NCI-H2227 (cell line): ENCODE results near the gene EXOC1L.

Experiments used
- DNase-seq: peaks from one replicate; lab custom pipeline; 2025; ENCODE audit not compliant: unreplicated experiment; lab: John Stamatoyannopoulos, UW

The EXOC1L gene

DNA sequence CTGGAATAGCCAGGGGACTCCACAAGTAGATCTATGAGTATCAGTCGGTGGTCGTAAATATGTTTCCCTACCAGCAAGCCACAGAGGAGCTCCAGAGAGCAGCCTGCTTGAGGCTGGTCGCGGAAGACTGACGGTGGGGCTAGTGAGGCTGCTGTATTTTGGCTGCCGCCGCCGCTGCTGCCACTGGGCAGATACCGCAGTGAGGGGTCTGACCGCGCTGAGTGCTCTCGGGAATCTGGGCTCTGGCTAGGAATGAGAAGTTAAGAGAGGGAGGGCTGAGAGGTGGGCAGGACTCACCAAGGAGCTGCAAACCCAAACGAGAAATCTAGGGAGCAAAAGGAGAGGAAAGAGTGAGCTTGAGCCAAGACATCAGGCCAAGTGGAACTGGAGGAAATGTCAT, at the start of gene EXOC1L:
Gene EXOC1L (plus strand): TSS at position 157 of the 400 bp plus-strand sequence. CDS start 237 bp downstream, at position 394.
- peak; percentile 25 for DNase-seq

GRCh38 chr4:55770662-55771061, 48.9 kb upstream of the EXOC1L start:
- no peak for DNase-seq

- DNase-seq: no peak
These were observed 38.2 kb upstream of the EXOC1L start for GRCh38 chr4:55781341-55781740.

GRCh38 chr4:55781812-55782211, 37.8 kb upstream of the EXOC1L start:
- no peak for DNase-seq

DNA sequence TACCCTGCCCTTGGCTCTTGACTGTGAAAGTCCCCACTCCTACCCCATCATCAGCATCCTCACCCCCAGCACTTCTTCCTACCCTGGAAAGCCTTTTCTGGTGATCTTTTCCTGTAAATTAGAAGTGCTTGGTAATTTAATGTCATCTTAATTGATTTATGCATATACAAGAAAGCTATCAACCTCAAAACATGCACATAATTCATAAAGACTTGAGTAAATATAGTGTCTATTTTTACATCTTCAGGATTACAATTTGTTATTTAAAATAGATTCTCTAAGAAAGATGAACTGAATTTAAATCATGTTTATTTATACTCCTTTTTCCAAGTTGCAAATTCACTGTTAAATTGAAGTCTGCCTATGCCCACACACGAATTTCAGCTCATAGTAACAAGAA, 36.0 kb upstream of the EXOC1L start:
- DNase-seq: no peak

GRCh38 chr4:55784747-55785146, 34.8 kb upstream of the EXOC1L start:
- no peak for DNase-seq

DNA sequence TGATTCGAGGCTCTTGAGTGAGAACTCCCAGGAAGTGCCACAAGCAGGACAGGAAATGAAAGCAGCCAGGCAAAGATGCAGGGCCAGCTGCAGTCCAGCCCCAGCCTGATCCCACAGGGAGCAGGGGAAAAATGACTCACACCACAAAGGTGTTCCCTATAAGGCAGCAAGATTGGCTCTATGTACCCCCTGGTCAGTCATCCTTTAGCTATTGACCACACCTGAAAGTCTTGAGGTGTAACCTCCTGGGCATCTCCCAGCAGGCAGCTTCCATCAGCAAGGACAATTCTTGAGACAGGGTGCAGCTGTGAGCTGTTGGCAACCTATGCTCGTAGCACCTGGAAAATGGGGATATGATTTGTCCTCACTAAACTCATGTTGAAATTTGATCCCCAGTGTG, 27.9 kb upstream of the EXOC1L start:
- DNase-seq: no peak

DNA sequence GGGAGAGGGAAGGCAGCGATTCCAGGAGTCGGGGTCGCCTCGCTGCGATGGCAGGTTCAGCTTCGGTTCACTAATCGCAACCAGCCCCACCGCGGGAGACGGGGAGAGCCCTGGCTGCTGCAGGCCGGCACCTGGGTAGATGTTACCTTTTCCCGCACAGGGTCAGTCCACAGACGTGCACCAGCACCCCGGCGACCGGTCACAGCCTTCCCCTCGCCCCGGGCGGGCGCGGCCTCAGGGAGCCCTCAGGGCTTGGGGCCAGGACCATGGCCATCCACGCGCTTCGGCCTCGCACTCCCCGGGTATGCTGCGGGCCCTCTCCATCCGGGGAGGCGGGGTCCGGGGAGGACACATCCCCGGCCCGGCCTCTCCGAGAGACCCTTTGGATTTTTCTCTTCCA, 26.1 kb upstream of the EXOC1L start:
- DNase-seq: no peak

GRCh38 chr4:55794053-55794452, 25.5 kb upstream of the EXOC1L start:
- DNase-seq: no peak

- no peak for DNase-seq
These were observed 24.2 kb upstream of the EXOC1L start for GRCh38 chr4:55795341-55795740.

DNA sequence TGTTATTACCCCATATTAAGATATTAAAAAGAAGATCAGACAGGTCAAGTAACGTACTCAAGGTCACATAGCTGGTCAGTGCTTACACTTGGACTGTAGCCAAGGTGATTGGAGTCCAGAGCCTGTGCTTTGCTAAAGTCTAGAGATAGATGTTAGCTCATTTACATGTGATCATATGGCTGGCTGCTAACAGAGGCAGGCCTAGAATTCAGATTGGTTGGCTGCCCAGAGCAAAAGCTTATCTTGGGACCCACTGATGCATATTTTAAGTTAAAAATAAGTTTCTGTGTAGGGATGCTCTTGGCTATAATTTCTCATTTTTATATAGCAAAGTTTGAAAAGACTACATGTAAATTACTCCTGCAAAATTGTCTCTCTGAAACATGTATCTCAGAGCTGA, 18.1 kb upstream of the EXOC1L start:
- DNase-seq: no peak

DNA sequence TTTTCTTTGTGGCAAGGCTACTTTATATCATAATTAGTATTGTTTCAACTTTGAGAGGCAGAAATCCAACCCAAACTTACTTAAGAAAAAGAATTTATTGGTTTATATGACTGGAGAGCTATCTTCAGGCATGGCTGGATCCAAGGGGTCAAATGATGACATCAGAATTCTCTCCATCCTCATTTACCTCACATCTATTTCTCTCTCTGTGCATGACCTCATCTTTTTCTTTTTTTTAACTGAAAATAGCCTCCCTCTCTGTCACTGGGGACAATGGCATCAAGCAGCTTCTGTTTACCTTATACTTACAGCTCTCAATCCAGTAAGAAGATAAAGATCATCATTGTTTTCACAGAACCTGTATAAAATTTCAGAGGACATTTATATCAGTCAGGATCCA, 12.0 kb upstream of the EXOC1L start:
- no peak for DNase-seq

DNA sequence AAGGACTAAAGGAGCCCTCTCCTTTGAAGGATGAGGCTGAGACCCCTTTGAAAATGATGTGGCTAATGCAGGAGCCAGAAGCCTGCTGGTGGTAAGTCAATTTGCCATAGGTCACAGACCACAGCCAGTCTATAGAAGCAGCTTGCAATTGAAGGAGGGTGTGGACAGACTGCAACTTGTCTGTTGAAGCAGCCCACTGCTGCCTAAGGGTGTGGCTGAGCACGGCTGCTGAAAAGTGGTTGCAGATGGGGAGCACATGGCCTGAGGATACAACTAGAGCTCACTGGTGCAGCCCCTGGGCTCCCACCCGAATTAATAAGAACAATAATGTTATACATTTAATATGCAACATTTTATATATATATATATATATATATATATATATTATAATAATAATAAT, 11.4 kb upstream of the EXOC1L start:
- DNase-seq: no peak

GRCh38 chr4:55808632-55809031, 11.0 kb upstream of the EXOC1L start:
- no peak for DNase-seq

DNA sequence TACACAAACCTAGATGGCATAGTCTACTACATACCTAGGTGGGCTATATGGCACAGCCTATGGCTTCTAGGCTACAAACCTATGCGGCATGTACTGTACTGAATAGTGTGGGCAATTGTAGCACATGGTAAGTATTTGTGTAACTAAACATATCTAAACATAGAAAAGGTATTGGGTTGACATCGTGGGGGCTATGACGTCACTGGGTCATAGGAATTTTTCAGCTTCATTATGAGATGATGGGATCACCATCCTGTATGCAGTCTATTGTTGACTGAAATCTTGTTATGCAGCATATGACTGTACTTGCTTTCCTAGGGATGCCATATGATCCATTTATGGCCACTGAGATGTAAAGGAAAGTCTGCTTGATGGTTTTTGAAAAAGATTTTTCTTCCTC, 1.9 kb upstream of the EXOC1L start:
- no peak for DNase-seq

GRCh38 chr4:55820279-55820678, 689 bp downstream of the EXOC1L start:
- no peak for DNase-seq

GRCh38 chr4:55822329-55822728, 2.7 kb downstream of the EXOC1L start:
- no peak for DNase-seq

DNA sequence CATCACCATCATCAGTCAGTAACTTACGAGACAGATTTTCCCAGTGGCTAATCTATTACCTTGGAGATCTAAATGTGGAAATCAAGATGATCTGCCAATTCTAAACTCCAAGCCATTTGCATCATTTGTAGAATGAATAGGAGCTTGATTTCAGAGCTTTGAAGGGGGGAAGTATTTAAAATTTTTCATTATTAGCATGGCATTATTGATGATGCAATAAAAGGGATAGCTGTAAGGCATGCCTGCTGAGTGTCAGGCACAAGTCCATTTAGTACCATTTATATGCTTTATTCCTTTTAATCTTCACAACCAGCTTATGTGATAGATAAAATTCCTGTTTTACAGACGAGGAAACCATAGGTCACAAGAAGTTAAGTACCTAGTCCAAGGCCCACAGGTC, 5.3 kb downstream of the EXOC1L start:
- no peak for DNase-seq

- no peak for DNase-seq
These were observed 7.4 kb downstream of the EXOC1L start for GRCh38 chr4:55826986-55827385.

DNA sequence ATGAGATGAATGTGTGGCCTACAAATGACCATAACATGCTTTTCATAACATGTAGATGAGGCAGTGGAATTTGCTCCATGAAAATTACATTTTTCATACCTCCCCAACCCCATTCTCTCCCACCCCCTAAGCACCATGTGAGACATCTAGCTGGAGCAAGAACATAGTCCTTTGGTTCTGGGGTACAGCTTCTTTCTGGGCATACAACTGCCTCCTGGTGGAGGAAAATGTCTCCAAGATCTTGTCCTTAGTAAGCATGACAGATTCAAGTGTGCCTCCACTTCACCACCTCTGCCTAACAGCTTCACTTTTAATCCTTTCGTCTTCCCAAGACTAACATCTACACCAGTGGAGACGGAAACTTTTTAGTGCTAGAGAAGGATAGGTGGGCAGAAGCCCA, 8.0 kb downstream of the EXOC1L start:
- DNase-seq: no peak

- DNase-seq: no peak
These were observed 10.5 kb downstream of the EXOC1L start for GRCh38 chr4:55830048-55830447.

- DNase-seq: no peak
These were observed 11.1 kb downstream of the EXOC1L start for GRCh38 chr4:55830716-55831115.

DNA sequence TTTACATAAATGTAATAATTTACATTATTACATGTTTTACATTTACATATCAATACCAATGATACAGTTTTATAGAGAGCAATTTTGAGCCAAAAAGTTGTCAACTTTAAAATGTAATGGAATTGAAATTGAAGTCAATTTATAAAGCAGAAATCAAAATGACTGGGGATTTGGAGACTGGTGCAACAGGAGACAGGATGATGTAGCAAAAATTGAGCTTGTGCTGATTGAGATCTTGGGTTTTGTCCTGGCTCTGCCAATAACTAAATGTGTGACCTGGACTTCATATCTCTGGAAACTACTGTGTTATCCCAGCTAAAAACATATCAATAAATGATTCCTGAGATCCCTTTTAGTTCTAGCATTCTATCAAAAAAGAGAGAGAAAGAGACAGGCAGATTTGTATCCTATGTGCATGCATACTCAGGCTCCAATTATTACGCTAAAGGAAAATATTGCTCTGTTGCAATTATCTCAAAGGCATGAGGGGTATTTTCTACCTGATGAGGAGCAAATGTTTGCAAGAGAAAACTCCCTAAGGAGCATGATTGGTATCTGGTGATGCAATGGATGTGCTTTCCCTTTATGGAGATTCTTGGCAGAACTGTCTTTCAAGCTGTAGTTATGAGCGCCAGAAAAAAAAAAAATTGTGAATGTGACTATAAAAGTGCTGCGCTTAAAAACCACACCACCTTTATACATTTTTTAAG, 14.7 kb downstream of the EXOC1L start:
- DNase-seq: no peak
